ES-I3 (cell line): ENCODE measurements around the gene CDK6.
"Not testable (repeated sequence)": the region's sequence is repeated elsewhere in the genome, so short reads cannot be mapped to it uniquely, and the experiment has no call there.

Experiments used
- H3K36me3 ChIP-seq: 2 replicates; pipeline ENCODE4 v1.6.1; 2013; ENCODE audit warnings: mild to moderate bottlenecking, low read length, control low read depth, moderate library complexity; ENCODE audit not compliant: insufficient read depth
- H3K4me1 ChIP-seq: 2 replicates; pipeline ENCODE4 v1.6.1; 2013; ENCODE audit warnings: mild to moderate bottlenecking, control low read depth, low read length; ENCODE audit not compliant: insufficient read depth
- H3K9ac ChIP-seq: 2 replicates; pipeline ENCODE4 v1.6.1; 2013; ENCODE audit warnings: low read depth, mild to moderate bottlenecking, low read length, moderate library complexity
- H3K9me3 ChIP-seq: 2 replicates; pipeline ENCODE4 v1.6.1; 2013; ENCODE audit warnings: mild to moderate bottlenecking, low read length, moderate library complexity; ENCODE audit not compliant: control insufficient read depth, insufficient read depth

CDK6 gene

DNA sequence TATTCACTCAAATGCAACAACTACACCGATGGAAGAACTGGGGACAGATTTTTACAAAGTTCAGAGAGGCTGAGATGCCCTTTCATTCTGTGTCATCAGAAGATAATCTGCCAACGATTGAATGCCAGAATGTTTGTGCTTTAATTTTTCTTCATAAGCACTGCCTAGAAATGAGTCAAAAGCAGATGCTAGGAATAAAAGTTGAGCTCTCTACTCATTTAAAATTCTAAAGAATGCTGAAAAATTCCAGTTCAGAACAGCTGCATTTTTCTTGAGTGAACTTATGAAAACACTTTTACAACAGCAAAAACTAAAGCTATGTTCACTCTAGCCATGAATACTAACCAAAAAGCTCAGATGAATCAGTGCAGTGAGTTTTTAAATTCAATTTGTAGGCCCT is 223.9 kb downstream of the CDK6 start:
- Histone ChIP-seq H3K9ac (no peak overlapping the region), H3K36me3 (peaks cover 3% of the 10 kb centered on the region; the same call in 1 of the 2 replicates), H3K9me3 (no peaks in the 10 kb centered on the region), H3K4me1 (peaks cover 8% of the 10 kb centered on the region; the same call in 1 of the 2 replicates)

DNA sequence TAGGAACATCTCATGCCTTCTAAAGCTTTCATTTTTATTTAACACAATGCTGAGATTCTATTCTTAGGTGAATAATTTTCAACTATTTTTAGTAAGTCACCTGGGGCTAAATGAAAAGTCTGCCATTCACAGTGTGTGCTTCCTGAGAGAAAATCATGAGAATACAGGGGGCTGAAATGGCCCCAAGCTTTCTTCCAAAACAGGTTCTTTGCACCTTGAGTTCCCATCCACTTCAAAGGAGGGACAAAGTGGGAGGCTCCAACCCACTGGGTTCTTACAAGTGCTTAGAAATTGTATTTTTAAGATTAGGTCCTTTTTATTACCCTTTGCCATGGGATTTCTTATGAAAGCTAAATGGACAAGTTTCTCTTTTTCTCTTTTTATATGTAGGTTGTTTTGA is 224.6 kb downstream of the CDK6 start:
- no peaks in the 10 kb centered on the region for H3K36me3 ChIP-seq
- no peak overlapping the region for H3K9ac ChIP-seq
- H3K9me3 ChIP-seq = no peaks in the 10 kb centered on the region
- H3K4me1 ChIP-seq = peaks cover 8% of the 10 kb centered on the region; the same call in 1 of the 2 replicates

DNA sequence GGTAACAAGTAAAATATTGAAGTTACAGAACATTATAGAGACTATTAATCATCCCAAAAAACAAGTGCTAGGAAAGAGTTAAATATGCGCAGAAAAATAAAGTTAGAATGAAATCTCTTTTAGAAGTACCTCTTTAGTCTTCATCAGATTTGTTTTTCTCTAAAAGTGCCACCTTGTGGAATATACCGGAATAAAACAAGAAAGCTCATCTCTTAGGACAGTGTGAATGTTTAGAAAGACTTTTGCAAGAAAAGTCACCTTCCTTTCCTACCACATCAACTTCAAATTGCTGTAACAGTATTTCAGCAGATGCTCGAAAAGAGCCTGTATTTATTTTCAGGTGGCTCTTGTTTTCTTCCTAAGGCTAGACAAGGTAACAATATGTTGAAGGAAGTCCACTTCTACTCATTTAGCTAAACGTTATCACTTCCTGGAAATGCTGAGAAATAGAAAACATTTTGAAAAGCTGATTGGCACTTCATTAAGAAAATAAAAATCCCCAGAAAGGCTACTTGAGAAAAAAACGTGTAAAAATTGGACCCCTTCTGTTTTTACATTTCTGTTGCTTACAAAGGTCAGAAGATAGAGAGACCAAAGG is 226.4 kb downstream of the CDK6 start:
- no peaks in the 10 kb centered on the region for H3K9me3 ChIP-seq
- H3K36me3 ChIP-seq = no peaks in the 10 kb centered on the region
- H3K9ac ChIP-seq = no peak overlapping the region
- H3K4me1 ChIP-seq = peaks cover 8% of the 10 kb centered on the region; the same call in 1 of the 2 replicates

DNA sequence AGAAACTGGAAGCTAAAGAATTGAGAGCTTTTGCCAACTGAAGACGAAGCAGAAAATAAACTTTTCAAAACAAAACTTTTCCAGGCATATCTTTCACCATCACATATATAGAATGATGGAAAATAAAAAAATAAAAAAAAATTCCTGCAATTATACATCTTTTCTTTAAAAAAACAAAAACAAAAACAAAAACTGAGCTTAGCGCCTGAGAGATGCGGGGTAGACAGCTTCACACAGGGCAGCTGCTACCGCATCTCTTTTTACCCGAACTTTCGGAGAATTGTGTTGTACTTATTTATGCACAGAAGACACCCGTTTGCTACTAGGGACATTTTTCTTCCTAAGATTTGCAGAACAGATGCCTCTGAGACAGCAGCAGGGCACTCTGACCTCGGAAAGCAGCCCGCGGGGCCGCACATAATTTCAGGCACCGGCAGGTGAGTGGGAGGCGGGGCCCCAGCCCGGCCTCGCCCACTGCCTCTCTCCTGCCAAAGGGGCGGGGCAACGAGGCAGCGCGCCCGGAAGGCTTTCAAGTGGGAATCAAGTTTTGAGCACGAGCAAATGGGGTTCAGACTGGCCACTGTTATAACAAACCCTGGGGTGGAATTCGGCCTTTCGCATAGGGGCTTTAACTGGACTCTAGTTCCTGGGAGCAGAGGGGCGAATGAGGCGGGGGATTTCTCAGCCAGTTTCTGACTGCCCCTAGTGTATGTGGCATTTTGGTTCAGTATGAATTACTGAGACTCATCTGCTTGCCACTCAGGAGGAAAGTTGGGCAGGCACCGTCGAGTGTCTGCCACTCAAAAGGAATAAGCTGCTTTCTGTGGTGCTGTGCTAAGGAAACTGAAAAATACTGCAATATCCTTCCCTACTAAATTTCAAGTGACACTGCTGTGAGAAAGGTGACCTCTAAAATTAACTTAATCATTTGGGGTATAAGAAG is 227.7 kb downstream of the CDK6 start:
- Histone ChIP-seq H3K36me3 (no peaks in the 10 kb centered on the region), H3K9ac (peak overlapping the region; percentile 73), H3K9me3 (no peaks in the 10 kb centered on the region), H3K4me1 (peaks cover 8% of the 10 kb centered on the region; the same call in 1 of the 2 replicates)

DNA sequence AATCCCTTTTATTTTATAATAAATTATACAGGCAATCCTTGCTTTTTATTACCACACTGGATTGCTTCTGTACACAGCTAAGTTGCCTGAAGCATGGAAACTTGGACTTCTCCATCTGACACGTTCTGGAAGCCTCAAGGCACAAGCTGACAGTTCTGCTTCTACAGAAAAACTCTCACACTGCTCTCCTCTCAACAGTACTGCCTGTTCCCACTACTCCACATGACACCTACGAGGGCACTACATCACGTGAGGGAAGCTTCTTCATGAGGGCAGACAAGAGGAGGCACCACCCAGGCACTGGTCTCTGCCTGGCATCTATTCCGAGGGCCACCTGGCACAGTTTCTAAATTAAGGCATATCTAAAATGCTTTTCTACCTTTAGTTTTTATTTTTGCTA is 229.4 kb downstream of the CDK6 start:
- H3K9ac ChIP-seq = no peak overlapping the region
- no peaks in the 10 kb centered on the region for H3K36me3 ChIP-seq
- peaks cover 13% of the 10 kb centered on the region; the same call in 1 of the 2 replicates for H3K4me1 ChIP-seq
- H3K9me3 ChIP-seq = no peaks in the 10 kb centered on the region

DNA sequence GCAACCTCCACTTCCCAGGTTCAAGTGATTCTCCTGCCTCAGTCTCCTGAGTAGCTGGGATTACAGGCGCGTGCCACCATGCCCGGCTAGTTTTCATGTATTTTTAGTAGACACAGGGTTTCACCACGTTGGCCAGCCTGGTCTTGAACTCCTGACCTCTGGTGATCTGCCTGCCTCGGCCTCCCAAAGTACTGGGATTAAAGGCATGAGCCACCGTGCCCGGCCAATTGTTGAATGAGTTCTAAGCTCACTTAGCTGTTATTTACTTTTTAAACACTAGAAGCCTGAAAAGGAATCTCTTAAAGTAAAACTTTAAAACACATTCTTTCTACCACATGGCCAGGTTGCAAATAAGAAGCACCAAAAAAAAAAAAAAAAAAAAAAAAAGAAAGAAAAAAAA is 231.9 kb downstream of the CDK6 start:
- H3K9me3 ChIP-seq, H3K36me3 ChIP-seq, H3K9ac ChIP-seq: not testable (repeated sequence)
- peaks cover 13% of the 10 kb centered on the region; the same call in 1 of the 2 replicates for H3K4me1 ChIP-seq

DNA sequence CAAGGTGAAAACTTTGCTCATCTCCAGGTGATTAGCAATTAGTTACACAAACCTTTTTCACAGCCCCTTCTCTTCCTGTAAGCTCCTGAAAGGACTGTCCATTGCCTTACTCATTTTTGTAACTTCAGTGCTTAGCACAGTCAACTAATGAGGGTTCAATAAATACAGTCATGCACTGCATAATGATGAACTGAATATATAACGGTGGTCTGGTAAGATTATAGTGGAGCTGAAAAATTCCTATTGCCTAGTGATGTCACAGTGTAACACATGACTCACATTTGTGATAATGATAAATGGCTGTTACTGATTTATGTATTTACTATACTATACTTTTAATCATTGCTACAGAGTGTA is 233.3 kb downstream of the CDK6 start:
- no peak overlapping the region for H3K9ac ChIP-seq
- H3K36me3 ChIP-seq = no peaks in the 10 kb centered on the region
- no peaks in the 10 kb centered on the region for H3K9me3 ChIP-seq
- peaks cover 13% of the 10 kb centered on the region for H3K4me1 ChIP-seq

DNA sequence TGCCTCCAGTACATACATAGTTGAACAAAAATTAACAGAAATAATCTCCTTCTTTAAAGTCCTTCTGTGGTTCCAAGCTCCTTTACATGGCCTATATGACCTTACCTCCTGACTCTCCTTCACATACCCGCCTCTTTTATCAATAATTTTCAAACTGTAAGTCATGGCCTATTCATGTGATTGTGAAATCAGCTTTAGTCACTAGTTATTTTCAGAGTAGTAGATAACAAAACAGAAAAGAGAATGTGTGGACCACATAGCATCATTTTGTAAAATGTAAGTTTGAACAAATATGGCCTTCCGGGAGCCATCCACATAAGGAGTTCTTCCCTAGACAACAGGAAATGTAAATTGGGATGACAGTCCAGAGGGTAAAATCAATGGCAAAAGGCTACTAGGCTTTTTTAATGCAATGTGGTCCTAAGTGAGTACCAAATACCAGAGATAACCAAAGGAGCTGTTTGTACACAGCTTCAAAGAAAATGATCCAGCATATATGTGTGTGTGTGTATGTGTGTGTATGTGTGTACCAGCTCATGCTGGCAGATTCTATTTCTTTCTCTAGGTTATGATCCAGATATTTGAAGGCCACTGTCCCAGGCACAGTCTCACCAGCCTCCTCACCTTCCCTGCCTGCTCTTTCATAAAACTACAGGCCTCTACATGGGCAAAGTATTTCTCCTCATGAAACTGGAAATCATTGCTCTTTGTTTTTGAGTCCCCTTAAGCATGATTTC is 233.9 kb downstream of the CDK6 start:
- Histone ChIP-seq H3K9ac (no peak overlapping the region), H3K4me1 (peaks cover 8% of the 10 kb centered on the region), H3K9me3 (no peaks in the 10 kb centered on the region), H3K36me3 (no peaks in the 10 kb centered on the region)

DNA sequence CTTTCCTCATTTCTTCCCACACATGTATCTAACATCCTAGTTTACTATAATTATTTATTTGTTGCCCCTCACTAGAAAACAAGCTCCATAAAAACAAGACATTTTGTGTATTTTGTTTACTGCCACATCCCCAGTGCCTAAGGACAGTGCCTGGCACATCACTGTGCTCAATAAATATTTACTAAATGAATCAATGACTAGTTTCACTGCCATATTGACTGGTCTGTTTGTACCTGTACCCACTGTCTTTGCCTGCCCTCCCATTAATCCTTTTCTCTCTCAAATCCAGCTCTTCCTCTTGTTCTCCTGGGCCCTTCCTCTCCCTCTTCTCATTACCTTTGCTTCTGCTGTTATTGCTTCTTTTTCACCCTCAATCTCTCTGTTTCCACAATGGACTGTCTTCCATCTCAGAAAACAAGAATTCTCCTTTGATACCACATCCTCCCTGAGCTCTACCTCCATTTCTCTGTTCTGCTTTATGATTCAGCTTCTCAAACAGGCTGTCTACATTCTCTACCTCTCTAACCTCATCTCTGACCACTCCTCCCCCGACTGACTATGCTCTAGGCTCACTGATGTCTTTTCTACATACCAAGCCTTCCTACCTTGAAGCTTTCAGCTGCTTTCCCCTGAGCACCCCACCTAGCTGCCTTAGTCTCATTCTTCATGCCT is 237.9 kb downstream of the CDK6 start:
- Histone ChIP-seq H3K36me3 (no peaks in the 10 kb centered on the region), H3K4me1 (peaks cover 7% of the 10 kb centered on the region), H3K9ac (no peak overlapping the region), H3K9me3 (no peaks in the 10 kb centered on the region)

DNA sequence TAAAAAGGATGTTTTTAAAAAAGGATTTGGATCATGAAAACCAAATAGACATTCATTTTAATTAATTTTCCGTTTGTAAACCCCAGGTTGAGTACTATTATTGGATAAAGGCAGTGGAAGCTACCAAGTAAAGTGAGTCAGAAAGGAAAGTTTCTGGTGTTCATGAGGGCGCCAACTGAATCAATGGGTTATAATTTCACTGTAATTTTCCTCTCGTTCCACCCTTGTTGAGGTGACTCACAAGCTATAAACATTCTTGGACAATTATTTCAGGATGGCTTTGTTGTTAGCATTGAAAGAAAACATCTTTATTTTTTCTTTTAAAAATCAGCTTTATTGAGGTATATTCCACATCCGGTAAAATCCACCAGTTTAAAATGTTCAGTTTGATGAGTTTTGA is 241.1 kb downstream of the CDK6 start:
- Histone ChIP-seq H3K4me1 (peaks cover 3% of the 10 kb centered on the region; the same call in 1 of the 2 replicates), H3K36me3 (no peaks in the 10 kb centered on the region), H3K9ac (no peak overlapping the region), H3K9me3 (no peaks in the 10 kb centered on the region)

DNA sequence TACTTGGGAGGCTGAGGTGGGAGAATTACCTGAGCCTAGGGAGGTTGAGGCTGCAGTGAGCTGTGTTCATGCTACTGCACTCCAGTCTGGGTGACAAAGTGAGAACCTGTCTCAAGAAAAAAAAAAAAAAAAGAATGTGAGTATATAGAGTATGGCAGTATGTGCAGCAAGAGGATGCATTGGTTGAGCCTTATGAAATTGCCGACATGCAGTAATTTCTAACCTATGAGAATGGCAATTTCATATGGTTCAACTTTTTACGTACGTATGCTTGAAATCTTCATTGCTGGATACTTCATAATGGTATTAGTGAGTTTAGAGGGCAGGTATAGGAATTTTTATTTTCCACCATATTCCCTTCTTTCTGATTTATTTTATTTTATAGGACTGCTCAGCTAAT is 241.6 kb downstream of the CDK6 start:
- Histone ChIP-seq H3K36me3 (no peaks in the 10 kb centered on the region), H3K9me3 (no peaks in the 10 kb centered on the region), H3K4me1 (peaks cover 3% of the 10 kb centered on the region; the same call in 1 of the 2 replicates), H3K9ac (no peak overlapping the region)

DNA sequence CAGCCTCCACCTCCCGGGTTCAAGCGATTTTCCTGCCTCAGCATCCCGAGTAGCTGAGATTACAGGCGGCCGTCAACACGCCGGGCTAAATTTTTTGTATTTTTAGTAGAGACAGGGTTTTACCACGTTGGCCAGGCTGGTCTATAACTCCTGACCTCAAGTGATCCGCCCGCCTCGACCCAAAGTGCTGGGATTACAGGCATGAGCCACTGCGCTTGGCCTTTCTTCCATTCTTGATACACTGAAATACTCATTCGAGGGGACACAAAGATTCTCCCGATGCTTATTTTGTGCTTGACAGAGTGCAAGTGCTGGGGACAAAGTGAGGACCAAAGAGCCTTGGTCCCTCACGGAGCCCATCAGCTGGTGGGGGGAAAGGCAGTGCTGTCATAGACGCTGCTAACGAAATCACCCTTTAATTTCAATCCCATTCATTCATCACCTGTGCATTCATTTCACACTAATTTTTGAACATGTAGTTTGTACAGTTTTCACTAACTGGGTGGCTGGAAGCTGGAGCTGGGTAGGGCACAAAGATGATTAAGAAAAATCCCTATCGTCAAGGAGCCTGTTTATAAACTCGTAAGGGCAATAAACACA is 245.6 kb downstream of the CDK6 start:
- H3K36me3 ChIP-seq = no peaks in the 10 kb centered on the region
- peaks cover 7% of the 10 kb centered on the region for H3K4me1 ChIP-seq
- H3K9ac ChIP-seq = peak overlapping the region; percentile 78; the same call in 1 of the 2 replicates
- H3K9me3 ChIP-seq = no peaks in the 10 kb centered on the region

DNA sequence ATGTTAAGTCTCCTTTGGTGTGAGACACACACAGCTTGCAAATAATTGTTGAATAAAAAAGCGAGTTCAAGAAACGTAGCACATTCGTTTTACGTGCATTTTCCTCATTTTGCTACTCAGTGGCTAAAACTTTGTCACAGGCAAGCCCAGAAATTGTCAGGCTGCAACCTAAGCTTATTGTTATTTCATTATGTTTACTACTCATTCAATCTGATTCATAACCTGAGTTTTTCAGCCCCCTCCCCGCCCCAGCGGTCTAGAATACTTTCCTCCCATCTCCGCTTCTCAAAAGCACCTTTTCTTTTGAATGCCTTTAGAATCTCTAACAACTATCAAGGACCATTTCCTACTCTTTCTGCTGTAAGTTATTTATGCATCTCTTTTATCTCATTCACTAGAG is 247.3 kb downstream of the CDK6 start:
- Histone ChIP-seq H3K36me3 (no peaks in the 10 kb centered on the region), H3K4me1 (peaks cover 7% of the 10 kb centered on the region), H3K9me3 (no peaks in the 10 kb centered on the region), H3K9ac (peak overlapping the region; percentile 78)

DNA sequence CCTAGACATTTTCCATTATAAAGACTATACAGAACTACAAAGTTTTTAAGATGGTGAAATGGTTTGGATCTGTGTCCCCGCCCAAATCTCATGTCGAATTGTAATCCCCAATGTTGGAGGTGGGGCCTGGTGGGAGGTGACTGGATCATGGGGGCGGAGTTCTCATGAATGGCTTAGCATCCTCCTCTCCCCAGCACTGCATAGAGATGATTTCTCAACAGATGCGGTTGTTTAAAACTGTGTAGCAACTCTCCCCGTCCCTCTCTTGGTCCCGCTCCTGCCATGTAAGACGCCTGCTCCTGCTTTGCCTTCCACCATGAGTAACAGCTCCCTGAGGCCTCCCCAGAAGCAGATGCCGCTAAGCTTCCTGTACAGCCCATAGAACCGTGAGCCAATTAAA is 247.8 kb downstream of the CDK6 start:
- H3K9me3 ChIP-seq = no peaks in the 10 kb centered on the region
- peak overlapping the region; percentile 78; the same call in 1 of the 2 replicates for H3K9ac ChIP-seq
- H3K36me3 ChIP-seq = no peaks in the 10 kb centered on the region
- H3K4me1 ChIP-seq = peaks cover 7% of the 10 kb centered on the region
